IPS-NIHi7 (cell line): ENCODE measurements around the gene PRICKLE3.
"Not testable (repeated sequence)": the region's sequence is repeated elsewhere in the genome, so short reads cannot be mapped to it uniquely, and the experiment has no call there.

Source experiments
- DNase-seq: peaks from one replicate; pipeline ENCODE4 v3.0.0; 2012; ENCODE audit warnings: mixed read lengths; ENCODE audit errors: extremely low spot score

The PRICKLE3 gene

GRCh38 chrX:49160908-49161307, 25.3 kb downstream of the PRICKLE3 start:
- no peak for DNase-seq

DNA sequence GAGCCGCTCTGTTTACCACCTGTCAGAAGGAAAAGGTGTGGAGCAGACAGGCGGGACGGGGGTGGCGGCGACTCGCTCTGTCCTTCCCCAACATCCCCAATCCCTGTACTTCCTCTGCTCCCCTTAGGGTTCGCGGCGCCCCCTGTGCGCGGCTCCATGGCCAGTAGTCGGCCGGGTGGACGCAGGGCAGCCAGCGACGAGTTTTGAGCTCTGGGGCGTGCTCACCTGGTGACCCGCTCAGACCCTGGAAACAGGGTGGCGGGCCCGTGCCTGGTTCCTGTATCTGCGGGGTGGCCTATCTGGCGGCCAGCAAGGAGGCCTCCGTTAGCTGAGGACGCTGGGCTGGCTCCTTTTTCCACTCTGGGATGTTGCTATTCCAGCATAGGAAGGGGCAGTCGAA, 29.0 kb downstream of the PRICKLE3 start:
- no peak for DNase-seq

GRCh38 chrX:49155900-49156837, 30.0 kb downstream of the PRICKLE3 start:
- peak; percentile 73 for DNase-seq

DNA sequence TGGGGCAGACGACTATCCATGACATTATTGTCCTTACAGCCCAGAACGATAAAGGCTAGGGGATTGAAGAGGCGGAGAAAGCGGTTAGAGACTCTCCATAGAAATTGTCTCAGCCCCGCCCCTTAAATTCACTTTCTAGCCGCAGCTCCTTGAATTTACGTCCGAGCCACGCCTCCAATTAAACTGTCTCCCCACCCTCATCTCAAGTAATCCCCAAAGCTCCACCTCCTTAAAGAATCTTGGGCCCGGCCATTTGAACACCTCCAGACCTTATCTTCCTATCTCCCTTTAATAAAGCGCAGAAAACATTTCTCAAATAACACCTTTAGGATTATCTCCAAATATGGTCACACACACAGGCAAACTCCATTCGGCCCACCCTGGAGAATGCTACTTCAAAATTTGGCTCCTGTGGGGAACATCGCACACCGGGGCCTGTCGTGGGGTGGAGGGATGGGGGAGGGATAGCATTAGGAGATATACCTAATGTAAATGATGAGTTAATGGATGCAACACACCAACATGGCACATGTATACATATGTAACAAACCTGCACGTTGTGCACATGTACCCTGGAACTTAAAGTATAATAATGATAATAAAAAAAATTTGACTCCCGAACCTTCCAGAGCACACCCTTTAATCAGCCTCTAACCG, 30.8 kb downstream of the PRICKLE3 start:
- peak; percentile 56 for DNase-seq

- no peak for DNase-seq
Measured at GRCh38 chrX:49153467-49153866, 32.7 kb downstream of the PRICKLE3 start.

DNA sequence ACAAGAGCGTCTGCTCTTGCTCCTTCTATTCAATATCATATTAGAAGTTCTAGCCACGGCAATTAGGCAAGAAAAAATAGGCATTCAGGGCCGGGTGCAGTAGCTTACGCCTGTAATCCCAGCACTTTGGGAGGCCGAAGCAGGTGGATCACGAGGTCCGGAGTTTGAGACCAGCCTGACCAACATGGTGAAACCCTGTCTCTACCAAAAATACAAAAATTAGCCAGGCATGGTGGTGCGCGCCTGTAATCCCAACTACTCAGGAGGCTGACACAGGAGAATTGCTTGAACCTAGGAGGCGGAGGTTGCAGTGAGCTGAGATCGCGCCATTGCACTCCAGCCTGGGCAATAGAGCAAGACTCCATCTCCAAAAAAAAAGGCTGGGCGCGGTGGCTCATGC, 36.9 kb downstream of the PRICKLE3 start:
- not testable (repeated sequence) for DNase-seq

GRCh38 chrX:49148390-49149100, 37.6 kb downstream of the PRICKLE3 start:
- DNase-seq, result not testable (repeated sequence)

- DNase-seq, result no peak
Measured at GRCh38 chrX:49147936-49148335, 38.2 kb downstream of the PRICKLE3 start.

GRCh38 chrX:49147282-49147681, 38.9 kb downstream of the PRICKLE3 start:
- no peak for DNase-seq

DNA sequence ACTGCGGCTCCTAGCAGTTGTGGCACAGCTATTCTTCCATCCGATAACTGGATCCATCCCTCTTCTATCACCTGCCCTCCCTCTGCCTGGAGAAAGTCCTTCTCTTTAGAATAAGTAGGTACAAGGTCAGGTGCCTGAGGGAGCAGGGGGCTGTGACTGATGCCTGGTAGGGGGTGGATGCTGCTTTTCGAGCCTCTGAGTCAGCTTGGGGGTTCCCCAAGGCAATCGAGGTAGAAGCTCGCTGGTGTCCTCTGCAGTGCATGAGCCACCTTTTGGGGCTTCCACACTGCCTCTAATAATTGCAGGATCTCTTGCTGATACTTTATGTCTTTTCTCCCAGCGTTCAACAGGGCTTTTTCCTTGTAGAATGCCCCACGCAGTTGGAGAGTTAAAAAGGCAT, 43.0 kb downstream of the PRICKLE3 start:
- not testable (repeated sequence) for DNase-seq

GRCh38 chrX:49142264-49142663, 43.9 kb downstream of the PRICKLE3 start:
- DNase-seq, result not testable (repeated sequence)

GRCh38 chrX:49139713-49140112, 46.5 kb downstream of the PRICKLE3 start:
- DNase-seq, result no peak

GRCh38 chrX:49137492-49137891, 48.7 kb downstream of the PRICKLE3 start:
- DNase-seq, result no peak

- DNase-seq, result no peak
Measured at GRCh38 chrX:49133759-49134158, 52.4 kb downstream of the PRICKLE3 start.

- not testable (repeated sequence) for DNase-seq
Measured at GRCh38 chrX:49132275-49132674, 53.9 kb downstream of the PRICKLE3 start.

GRCh38 chrX:49129427-49129826, 56.7 kb downstream of the PRICKLE3 start:
- DNase-seq, result no peak

GRCh38 chrX:49127742-49128258, 58.4 kb downstream of the PRICKLE3 start:
- DNase-seq, result not testable (repeated sequence)
